GM12873 (cell line): ENCODE measurements around the gene MUC2.

ENCODE experiments used
- CTCF ChIP-seq: IDR thresholded peaks from 2 replicates; pipeline ENCODE4 v1.5.1; 2012; ENCODE audit warnings: low read depth, mild to moderate bottlenecking, moderate library complexity, low read length, control low read depth; ENCODE audit not compliant: insufficient read depth; ENCODE audit errors: missing control alignments

MUC2 gene

GRCh38 chr11:1049071-1049405 lies 25.6 kb upstream of the MUC2 start:
- TF ChIP-seq CTCF = no peak

- TF ChIP-seq CTCF = no peak
These were observed 25.2 kb upstream of the MUC2 start for GRCh38 chr11:1049431-1049891.

GRCh38 chr11:1049911-1050580 lies 24.6 kb upstream of the MUC2 start:
- no peak for TF ChIP-seq CTCF

GRCh38 chr11:1050581-1051355 lies 23.9 kb upstream of the MUC2 start:
- TF ChIP-seq CTCF = peak; percentile 97

GRCh38 chr11:1051356-1052132 lies 23.1 kb upstream of the MUC2 start:
- TF ChIP-seq CTCF = no peak

GRCh38 chr11:1052133-1053011 lies 22.3 kb upstream of the MUC2 start:
- no peak for TF ChIP-seq CTCF
